Activated CD8-positive, alpha-beta T cell treated with anti-CD3 and anti-CD28 coated beads for 36 hours (primary cell): ENCODE results near the gene PANX2. TPM values are rescaled to one million over a fixed set of nuclear protein-coding genes. Genes with fewer than 3 reads are reported as not detected.
"Not testable (repeated sequence)": the region's sequence is repeated elsewhere in the genome, so short reads cannot be mapped to it uniquely, and the experiment has no call there.

ENCODE experiments used
- ATAC-seq: fragments of 200-7000 bp; cut with Tn5 transposase; one replicate; pipeline ENCODE4 v1.10.0; 2021; ENCODE audit warnings: mild to moderate bottlenecking, moderate library complexity
- CTCF ChIA-PET: fragments of 350-600 bp; sonication (Branson Sonifier 250); formaldehyde crosslinking; loops from one replicate; lab custom pipeline; 2021; ENCODE audit warnings: antibody characterized with exemption; lab: Charles Lee
- POLR2A ChIA-PET: fragments of 350-600 bp; sonication (Branson Sonifier 250); formaldehyde crosslinking; loops from one replicate; lab custom pipeline; 2021; ENCODE audit warnings: antibody characterized with exemption; lab: Charles Lee
- DNase-seq: peaks from one replicate; pipeline ENCODE4 v3.0.0-alpha.2; 2020
- H3K27ac Mint-ChIP-seq: one replicate; pipeline ENCODE4 v1.8.0; 2021; ENCODE audit warnings: mild to moderate bottlenecking, mixed read lengths
- H3K27me3 Mint-ChIP-seq: one replicate; pipeline ENCODE4 v1.8.0; 2021; ENCODE audit warnings: mixed read lengths
- H3K36me3 Mint-ChIP-seq: one replicate; pipeline ENCODE4 v1.8.0; 2021; ENCODE audit warnings: low read depth, mixed read lengths
- H3K4me1 Mint-ChIP-seq: one replicate; pipeline ENCODE4 v1.8.0; 2021; ENCODE audit warnings: low read depth, mixed read lengths
- H3K4me3 Mint-ChIP-seq: one replicate; pipeline ENCODE4 v1.8.0; 2021; ENCODE audit warnings: mild to moderate bottlenecking, moderate library complexity, mixed read lengths
- H3K9me3 Mint-ChIP-seq: one replicate; pipeline ENCODE4 v1.8.0; 2021; ENCODE audit warnings: mixed read lengths
- CTCF ChIP-seq: fragments of 200-600 bp; IDR thresholded peaks from one replicate; pipeline ENCODE4 v1.8.0; 2022; ENCODE audit warnings: antibody characterized with exemption, mild to moderate bottlenecking
- intact Hi-C: fragments of 100-400 bp; cut with micrococcal nuclease; formaldehyde crosslinking; loops from one replicate; pipeline ENCODE4 v1.10.0; 2022
- total RNA-seq, 2 experiments: library from RNA; stranded (reverse); gene quantifications; one replicate each; pipeline ENCODE4 v1.2.3, GENCODE V29; 2021

The PANX2 gene
- total RNA-seq, 2 experiments from 2014 or later, result 3.3 to 3.9 TPM

- peak overlapping the region; percentile 83 for H3K4me3 Mint-ChIP-seq
- intact Hi-C loops, result no loop called here
- POLR2A ChIA-PET, result interaction anchor here (0.6 to 1.8 kb wide), 5 partner anchors 10 to 300 kb away, joined by 3 to 11 read pairs (median 3); no protein-coding TSS in a partner anchor
- H3K36me3 Mint-ChIP-seq, result peaks cover 19% of the 10 kb centered on the region
- CTCF ChIA-PET, result no interaction called here
- H3K9me3 Mint-ChIP-seq, result no peaks in the 10 kb centered on the region
- peaks cover 27% of the 10 kb centered on the region for H3K4me1 Mint-ChIP-seq
- no peak for TF ChIP-seq CTCF
- ATAC-seq (peak; percentile 16), DNase-seq (no peak)
- peak overlapping the region; percentile 43 for H3K27ac Mint-ChIP-seq
- no peaks in the 10 kb centered on the region for H3K27me3 Mint-ChIP-seq
Measured at GRCh38 chr22:50201191-50202129, 30.9 kb downstream of the PANX2 start.

GRCh38 chr22:50202130-50202666 is 31.7 kb downstream of the PANX2 start:
- ChIA-PET POLR2A (interaction anchor here (0.6 to 1.8 kb wide), 3 partner anchors 11 to 300 kb away, joined by 3 to 11 read pairs (median 3); no protein-coding TSS in a partner anchor), CTCF (no interaction called here)
- Mint-ChIP-seq H3K36me3 (peaks cover 19% of the 10 kb centered on the region), H3K4me1 (peaks cover 27% of the 10 kb centered on the region), H3K9me3 (no peaks in the 10 kb centered on the region), H3K27ac (peak overlapping the region; percentile 43), H3K4me3 (peak overlapping the region; percentile 83), H3K27me3 (no peaks in the 10 kb centered on the region)
- intact Hi-C loops, result no loop called here
- ATAC-seq, result no peak
- no peak for TF ChIP-seq CTCF
- no peak for DNase-seq

- intact Hi-C loops, result no loop called here
- CTCF ChIA-PET, result interaction anchor here (1.0 kb wide), 1 partner anchor 54 kb away, joined by 3 read pairs; no protein-coding TSS in a partner anchor
- no peak overlapping the region for H3K27ac Mint-ChIP-seq
- no peak for DNase-seq
- H3K27me3 Mint-ChIP-seq, result no peaks in the 10 kb centered on the region
- POLR2A ChIA-PET, result no interaction called here
- no peaks in the 10 kb centered on the region for H3K9me3 Mint-ChIP-seq
- H3K4me3 Mint-ChIP-seq, result no peak overlapping the region
- no peak for ATAC-seq
- peaks cover 27% of the 10 kb centered on the region for H3K4me1 Mint-ChIP-seq
- no peak for TF ChIP-seq CTCF
- H3K36me3 Mint-ChIP-seq, result peaks cover 19% of the 10 kb centered on the region
Measured at GRCh38 chr22:50203288-50203687, 32.8 kb downstream of the PANX2 start.

- POLR2A ChIA-PET, result no interaction called here
- no peaks in the 10 kb centered on the region for H3K27me3 Mint-ChIP-seq
- peaks cover 24% of the 10 kb centered on the region for H3K4me1 Mint-ChIP-seq
- intact Hi-C loops, result no loop called here
- CTCF ChIA-PET, result interaction anchor here (1.0 kb wide), 1 partner anchor 55 kb away, joined by 3 read pairs; no protein-coding TSS in a partner anchor
- H3K9me3 Mint-ChIP-seq, result no peaks in the 10 kb centered on the region
- peaks cover 16% of the 10 kb centered on the region for H3K36me3 Mint-ChIP-seq
- no peak for ATAC-seq
- no peak overlapping the region for H3K4me3 Mint-ChIP-seq
- H3K27ac Mint-ChIP-seq, result no peak overlapping the region
- no peak for DNase-seq
- TF ChIP-seq CTCF, result no peak
Measured at GRCh38 chr22:50204571-50204970, 34.0 kb downstream of the PANX2 start.

- DNase-seq, POLR2A ChIA-PET, CTCF ChIA-PET, ATAC-seq, H3K9me3 Mint-ChIP-seq, H3K27me3 Mint-ChIP-seq, H3K27ac Mint-ChIP-seq, H3K4me3 Mint-ChIP-seq: not testable (repeated sequence)
- intact Hi-C loops, result loop anchor here (5.0 kb wide), 1 partner anchor 58 kb away; no protein-coding TSS in a partner anchor
- Mint-ChIP-seq H3K36me3 (peaks cover 18% of the 10 kb centered on the region), H3K4me1 (peaks cover 24% of the 10 kb centered on the region)
Measured at GRCh38 chr22:50204998-50205397, 34.5 kb downstream of the PANX2 start.
